GM21619 (cell line): Measurements from ENCODE around the gene GPT2.

Source experiments
- ATAC-seq: cut with Tn5 transposase; IDR thresholded peaks from one replicate; pipeline ENCODE4 v1.9.1; 2021; ENCODE audit not compliant: unreplicated experiment

GPT2 gene

GRCh38 chr16:46895399-46896313, 11.5 kb downstream of the GPT2 start:
- no peak for ATAC-seq

- ATAC-seq = no peak
Observed at GRCh38 chr16:46896314-46896968, 12.3 kb downstream of the GPT2 start.

- ATAC-seq = no peak
Observed at GRCh38 chr16:46897471-46897870, 13.3 kb downstream of the GPT2 start.

DNA sequence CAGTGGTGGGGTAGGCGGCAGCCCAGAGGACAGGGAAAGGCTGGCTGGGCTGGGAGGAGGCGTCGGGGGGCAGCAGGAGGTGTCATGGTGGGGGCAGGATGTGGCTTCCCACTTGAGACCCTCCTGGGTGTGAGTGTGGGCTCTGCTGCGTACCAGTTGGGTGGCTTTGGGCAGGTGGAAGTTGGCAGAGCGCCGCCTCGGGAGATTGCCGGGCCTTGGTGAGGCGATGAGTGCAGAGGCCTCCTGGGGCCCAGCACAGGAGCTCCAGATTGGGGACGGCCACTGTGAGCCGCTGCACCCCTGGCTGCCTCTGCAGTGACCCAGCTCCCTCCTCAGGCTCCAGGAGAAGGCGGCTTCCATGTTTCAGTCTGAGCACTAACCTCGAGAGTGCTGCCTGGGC, 13.8 kb downstream of the GPT2 start:
- ATAC-seq = no peak

DNA sequence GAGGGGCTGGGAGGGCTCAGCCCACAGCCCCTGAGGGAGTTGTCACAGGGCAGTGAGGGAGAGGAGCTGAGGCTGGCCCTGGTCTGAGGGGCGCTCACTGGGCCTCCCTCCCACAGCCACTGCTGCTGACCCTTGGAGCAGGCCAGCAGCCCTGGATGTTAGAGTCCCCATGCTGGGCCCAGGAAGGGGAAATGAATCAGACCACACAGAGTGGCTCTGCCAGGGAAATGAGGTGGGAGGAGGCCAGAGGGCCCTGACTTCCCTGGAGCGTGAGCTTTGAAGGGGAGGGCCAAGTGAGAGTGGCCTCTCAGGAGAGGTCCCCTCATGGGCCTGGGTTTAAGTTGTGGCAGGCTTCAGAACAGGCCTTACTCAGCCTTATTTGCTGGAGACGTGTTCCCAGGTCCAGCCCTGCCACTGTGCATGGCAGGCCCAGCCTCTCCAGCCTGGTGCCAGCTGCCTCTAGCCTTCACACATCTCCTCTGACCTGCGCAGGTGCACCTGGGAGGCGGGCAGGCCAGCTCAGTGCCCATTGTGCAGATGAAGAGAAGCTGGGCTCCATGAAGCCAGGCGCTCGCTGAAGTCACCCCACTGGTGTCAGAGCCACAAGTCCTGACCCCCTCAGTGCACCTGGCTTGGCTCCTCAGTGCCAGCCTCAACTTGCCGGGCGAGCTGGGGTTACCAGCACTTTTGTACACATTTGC, 15.4 kb downstream of the GPT2 start:
- ATAC-seq = no peak

- no peak for ATAC-seq
Observed at GRCh38 chr16:46900455-46901235, 16.5 kb downstream of the GPT2 start.

- ATAC-seq = no peak
Observed at GRCh38 chr16:46901709-46902108, 17.5 kb downstream of the GPT2 start.

DNA sequence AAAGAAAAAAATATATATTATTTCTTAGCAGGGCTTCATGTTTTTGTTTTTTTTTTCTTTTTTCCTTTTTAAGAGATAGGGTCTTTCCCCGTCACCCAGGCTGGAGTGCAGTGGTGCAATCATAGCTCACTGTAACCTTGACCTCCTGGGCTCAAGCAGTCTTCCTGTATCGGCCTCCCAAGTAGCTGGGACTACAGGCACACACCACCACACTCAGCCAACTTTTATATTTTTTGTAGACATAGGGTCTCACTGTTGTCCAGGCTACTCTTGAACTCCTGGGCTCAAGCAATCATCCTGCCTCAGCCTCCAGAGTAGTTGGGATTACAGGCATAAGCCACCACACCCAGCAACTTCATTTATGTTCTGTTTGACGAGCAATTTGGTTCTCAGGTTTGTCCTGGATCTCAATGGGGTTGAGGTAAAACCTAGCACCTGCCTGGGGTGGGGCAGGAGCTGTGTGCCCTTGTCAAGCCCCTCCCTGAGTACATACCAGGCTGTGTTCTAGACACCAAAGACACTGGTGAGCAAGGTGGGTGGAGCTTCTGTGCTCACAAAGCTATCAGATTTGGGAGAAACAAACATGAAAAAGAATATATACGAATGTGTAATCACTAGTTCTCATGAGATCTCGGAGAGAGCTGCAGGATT, 19.2 kb downstream of the GPT2 start:
- no peak for ATAC-seq

DNA sequence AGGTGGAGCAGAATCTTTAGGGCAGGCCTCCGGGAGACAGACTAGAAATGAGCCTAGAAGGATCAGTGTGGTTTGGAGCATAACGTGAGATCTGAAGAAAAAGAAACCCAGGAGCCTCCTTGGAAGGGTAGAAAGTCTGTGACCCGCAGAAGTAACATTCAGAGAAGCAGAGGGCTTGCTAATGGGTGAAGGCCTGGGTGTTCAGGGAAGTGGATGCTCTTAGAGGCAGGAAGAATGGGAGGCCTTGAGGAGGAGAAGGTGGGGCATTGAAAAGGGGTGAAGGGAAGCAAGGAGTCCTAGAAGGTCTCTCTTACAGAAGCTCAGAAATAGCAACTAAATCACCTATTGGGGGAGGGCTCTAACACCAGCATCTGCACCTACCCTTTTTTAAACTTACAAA, 20.3 kb downstream of the GPT2 start:
- no peak for ATAC-seq

GRCh38 chr16:46906360-46907060, 22.3 kb downstream of the GPT2 start:
- no peak for ATAC-seq

DNA sequence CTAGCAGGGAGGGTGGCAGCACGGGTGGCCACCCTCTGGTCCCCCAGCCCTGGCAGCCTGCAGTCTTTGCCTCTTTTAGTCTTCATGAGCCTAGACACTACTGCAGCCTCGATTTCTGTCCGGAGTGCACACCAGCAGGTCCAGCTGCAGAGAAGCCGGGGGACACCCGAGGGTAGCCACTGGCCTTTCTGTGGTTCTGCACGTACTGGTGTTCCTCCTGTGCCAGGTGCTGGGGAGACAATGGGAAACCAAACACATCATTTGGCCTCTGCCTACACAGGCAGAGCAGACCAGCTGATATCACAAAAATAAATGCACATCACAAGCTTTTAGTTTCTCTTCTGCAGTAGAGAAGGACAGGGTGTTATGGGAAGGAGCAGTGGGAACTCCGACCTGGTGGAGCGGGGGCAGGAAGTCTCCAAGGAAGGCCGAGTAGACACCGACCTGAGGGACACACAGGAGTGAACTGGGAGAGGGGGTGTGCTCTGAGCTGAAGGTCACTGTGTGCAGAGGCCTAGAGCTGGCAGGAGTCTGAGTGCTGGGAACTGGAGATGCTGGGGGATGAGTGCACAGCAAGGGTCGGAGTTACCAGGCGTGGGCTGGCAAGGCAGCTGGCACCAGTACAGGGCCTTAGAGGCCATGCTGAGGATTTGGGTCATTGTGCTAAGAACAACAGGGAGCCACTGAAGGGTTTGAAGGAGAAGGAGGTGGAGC, 23.1 kb downstream of the GPT2 start:
- no peak for ATAC-seq

- no peak for ATAC-seq
Observed at GRCh38 chr16:46908540-46909372, 24.6 kb downstream of the GPT2 start.

DNA sequence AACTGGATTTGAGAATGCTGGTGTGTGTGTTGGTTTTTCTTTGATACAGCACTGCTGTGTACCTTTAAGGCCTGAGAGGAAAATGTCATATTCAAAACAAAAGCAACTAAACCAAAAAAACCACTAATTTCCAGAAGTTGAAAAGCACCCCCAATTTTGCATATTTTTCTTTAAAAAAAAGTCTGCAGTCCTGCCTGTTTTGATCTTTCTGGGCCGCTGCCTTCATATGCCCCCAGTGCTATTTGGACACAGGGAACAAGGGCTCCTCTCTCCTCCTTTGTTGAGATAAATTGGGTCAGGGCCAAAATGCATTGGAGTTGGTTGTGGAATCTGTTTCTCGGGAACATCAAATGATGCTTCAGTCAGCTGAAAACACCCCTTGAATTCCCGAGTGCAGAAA, 26.9 kb downstream of the GPT2 start:
- ATAC-seq = peak; percentile 70

- no peak for ATAC-seq
Observed at GRCh38 chr16:46911650-46912049, 27.5 kb downstream of the GPT2 start.

GRCh38 chr16:46914556-46915201, 30.5 kb downstream of the GPT2 start:
- no peak for ATAC-seq

GRCh38 chr16:46915483-46916025, 31.4 kb downstream of the GPT2 start:
- no peak for ATAC-seq

- no peak for ATAC-seq
Observed at GRCh38 chr16:46916980-46917379, 32.8 kb downstream of the GPT2 start.

DNA sequence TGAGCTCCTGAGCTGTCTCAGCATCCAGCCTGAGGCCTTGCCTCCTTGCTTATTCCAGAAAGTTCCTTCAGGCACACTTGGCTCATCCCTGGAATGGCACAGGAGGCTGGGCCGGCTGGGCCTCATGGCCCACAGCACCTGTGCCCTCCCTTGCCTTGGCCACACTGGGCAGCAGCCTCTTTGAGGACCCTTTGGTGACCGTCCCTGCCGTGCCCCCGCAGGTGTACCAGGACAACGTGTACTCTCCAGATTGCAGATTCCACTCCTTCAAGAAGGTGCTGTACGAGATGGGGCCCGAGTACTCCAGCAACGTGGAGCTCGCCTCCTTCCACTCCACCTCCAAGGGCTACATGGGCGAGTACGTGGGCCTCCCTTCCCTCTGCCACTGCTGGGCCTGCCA, 34.2 kb downstream of the GPT2 start:
- no peak for ATAC-seq
